T-helper 2 cell treated with Interferon-gamma antibody and Interleukin-4, amounts not matched to agents 5 μg/mL and 100 μg/mL, for 36 hours (primary cell): ENCODE data around the gene MYBPC1.
"Not testable (repeated sequence)": the region's sequence is repeated elsewhere in the genome, so short reads cannot be mapped to it uniquely, and the experiment has no call there.

Experiments
- DNase-seq: peaks from one replicate; pipeline ENCODE4 v3.0.0; 2021; ENCODE audit warnings: low spot score
- H3K27ac Mint-ChIP-seq: one replicate; pipeline ENCODE4 v1.8.0; 2021; ENCODE audit warnings: mild to moderate bottlenecking, mixed read lengths
- H3K27me3 Mint-ChIP-seq: one replicate; pipeline ENCODE4 v1.8.0; 2021; ENCODE audit warnings: low read depth, mixed read lengths
- H3K36me3 Mint-ChIP-seq: one replicate; pipeline ENCODE4 v1.8.0; 2021; ENCODE audit warnings: low read depth, mixed read lengths
- H3K4me1 Mint-ChIP-seq: one replicate; pipeline ENCODE4 v1.8.0; 2021; ENCODE audit warnings: low read depth, mixed read lengths
- H3K4me3 Mint-ChIP-seq: one replicate; pipeline ENCODE4 v1.8.0; 2022; ENCODE audit warnings: mild to moderate bottlenecking, moderate library complexity, mixed read lengths
- H3K9me3 Mint-ChIP-seq: one replicate; pipeline ENCODE4 v1.8.0; 2021; ENCODE audit warnings: mixed read lengths

MYBPC1 gene

DNA sequence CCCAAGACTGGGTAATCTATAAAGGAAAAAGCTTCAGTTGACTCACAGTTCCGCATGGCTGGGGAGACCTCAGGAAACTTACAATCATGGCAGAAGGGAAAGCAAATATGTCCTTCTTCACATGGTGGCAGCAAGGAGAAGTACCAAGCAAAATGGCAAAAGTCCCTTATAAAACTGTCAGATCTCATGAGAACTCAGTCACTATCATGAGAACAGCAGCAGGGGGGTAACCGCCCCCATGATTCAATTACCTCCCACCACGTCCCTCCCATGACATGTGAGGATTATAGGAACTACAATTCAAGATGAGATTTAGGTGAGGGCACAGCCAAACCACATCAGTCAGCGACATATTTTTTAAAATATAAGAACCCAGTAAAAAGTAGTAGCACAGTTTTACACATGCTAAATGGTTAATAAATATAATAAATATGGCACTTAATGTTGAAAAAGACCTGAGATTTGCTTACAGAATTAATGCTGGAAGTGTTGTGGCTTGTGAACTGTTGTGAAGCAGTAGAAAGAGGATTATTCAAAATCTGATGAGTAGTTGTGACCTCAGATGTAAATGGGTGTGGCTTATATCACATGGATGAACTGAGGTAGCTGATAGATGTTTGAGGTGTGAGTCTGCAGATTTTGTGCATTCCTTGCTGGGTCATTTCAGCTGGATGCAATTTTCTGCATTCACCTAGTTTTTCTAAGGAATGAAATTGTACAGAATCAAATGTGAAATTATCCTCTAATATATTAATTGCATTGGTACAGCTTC lies 55.8 kb downstream of the MYBPC1 start:
- peaks cover 23% of the 10 kb centered on the region for H3K27me3 Mint-ChIP-seq
- H3K4me1 Mint-ChIP-seq: peaks cover 3% of the 10 kb centered on the region
- DNase-seq: no peak
- H3K36me3 Mint-ChIP-seq: no peaks in the 10 kb centered on the region
- H3K9me3 Mint-ChIP-seq: no peaks in the 10 kb centered on the region
- H3K27ac Mint-ChIP-seq: no peak overlapping the region
- no peak overlapping the region for H3K4me3 Mint-ChIP-seq

DNA sequence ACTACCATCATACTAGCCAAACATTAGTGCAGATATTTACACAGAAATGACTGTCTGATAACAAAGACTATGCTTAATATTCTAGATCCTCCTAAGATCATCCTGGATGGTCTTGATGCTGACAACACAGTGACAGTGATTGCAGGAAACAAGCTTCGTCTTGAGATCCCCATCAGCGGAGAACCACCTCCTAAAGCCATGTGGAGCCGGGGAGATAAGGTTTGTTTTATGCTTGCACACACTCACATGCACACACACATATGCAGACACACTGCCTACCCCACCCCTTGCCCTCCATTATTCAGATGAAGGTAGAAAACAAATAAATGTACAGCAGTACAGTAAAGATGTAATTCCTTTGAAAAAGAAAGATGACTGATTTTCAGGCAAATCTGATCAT lies 58.3 kb downstream of the MYBPC1 start:
- Mint-ChIP-seq H3K27me3 (peaks cover 28% of the 10 kb centered on the region), H3K9me3 (no peaks in the 10 kb centered on the region), H3K36me3 (no peaks in the 10 kb centered on the region), H3K4me1 (no peaks in the 10 kb centered on the region), H3K4me3 (no peak overlapping the region), H3K27ac (no peak overlapping the region)
- DNase-seq: no peak

DNA sequence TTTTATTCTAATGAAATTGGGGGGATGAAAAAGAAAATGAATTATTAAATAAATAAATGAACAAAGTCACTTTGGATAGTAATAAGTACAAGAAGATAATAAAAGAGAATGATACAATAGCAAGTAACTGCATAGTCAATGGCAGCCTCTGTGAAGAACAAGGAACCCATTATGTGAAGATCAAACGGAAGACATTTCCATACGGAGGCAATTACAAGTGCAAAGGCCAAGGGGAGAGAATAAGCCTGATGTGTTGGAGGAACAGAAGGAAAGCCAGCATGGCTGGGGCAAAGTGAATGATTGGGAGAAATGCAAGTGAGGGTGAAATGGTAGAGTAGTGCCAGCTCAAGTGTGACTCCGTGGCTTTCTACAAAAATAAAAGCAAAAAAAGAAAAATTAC lies 58.7 kb downstream of the MYBPC1 start:
- Mint-ChIP-seq H3K9me3 (no peaks in the 10 kb centered on the region), H3K4me1 (no peaks in the 10 kb centered on the region), H3K27me3 (peaks cover 32% of the 10 kb centered on the region), H3K27ac (no peak overlapping the region), H3K36me3 (no peaks in the 10 kb centered on the region), H3K4me3 (no peak overlapping the region)
- DNase-seq: no peak

DNA sequence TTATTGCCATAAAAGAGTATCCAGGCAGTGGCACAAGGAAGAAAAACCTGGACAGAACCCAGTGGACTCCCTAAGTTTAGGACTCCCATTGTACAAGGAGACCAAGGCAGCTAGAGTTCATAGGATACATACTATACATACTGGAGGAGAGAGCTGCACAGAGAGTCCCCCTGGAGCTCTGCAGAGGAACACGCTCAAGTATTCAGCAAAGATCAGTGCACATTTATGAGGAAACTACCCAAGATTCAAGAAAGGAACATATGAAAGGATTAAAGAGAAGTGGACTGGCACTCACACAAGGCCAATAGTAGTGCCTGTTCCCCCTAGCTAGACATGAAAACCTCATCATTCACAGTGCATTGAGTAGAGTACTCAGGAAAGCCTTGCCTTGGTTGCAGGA lies 59.7 kb downstream of the MYBPC1 start:
- no peaks in the 10 kb centered on the region for H3K4me1 Mint-ChIP-seq
- no peaks in the 10 kb centered on the region for H3K9me3 Mint-ChIP-seq
- no peak overlapping the region for H3K4me3 Mint-ChIP-seq
- no peak for DNase-seq
- H3K27me3 Mint-ChIP-seq: peaks cover 32% of the 10 kb centered on the region
- no peaks in the 10 kb centered on the region for H3K36me3 Mint-ChIP-seq
- no peak overlapping the region for H3K27ac Mint-ChIP-seq

DNA sequence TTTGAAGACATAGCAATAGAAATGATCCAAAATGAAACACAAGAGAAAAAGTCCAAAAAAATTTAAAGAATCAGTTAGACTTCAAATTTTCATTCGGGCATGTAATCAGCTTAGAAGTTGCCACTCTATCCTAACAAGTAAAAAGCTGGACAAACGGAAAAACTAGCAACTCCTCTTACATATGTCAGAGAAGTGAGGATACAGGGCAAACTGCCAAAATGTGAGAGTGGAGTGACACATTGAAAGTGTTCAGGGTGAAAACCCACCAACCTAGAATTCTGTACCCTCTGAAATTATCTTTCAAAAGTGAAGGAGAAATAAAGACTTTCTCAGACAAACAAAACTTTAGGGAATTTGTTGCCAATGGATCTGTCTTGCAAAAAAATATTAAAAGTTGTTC lies 60.6 kb downstream of the MYBPC1 start:
- no peaks in the 10 kb centered on the region for H3K9me3 Mint-ChIP-seq
- no peak overlapping the region for H3K4me3 Mint-ChIP-seq
- no peak for DNase-seq
- no peaks in the 10 kb centered on the region for H3K36me3 Mint-ChIP-seq
- no peak overlapping the region for H3K27ac Mint-ChIP-seq
- H3K4me1 Mint-ChIP-seq: no peaks in the 10 kb centered on the region
- peaks cover 37% of the 10 kb centered on the region for H3K27me3 Mint-ChIP-seq

DNA sequence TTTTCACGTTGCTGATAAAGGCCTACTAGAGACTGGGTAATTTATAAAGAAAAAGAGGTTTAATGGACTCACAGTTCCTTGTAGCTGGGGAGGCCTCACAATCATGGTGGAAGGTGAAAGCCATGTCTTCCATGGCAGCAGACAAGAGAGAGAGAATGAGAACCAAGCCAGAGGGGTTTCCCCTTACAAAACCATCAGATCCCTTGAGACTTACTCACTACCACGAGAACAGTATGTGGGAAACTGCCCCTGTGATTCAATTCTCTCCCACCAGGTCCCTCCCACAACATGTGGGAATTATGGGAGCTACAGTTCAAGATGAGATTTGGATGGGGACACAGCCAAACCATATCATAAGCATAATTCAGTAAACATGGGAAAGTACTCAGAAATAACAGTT lies 65.9 kb downstream of the MYBPC1 start:
- H3K4me1 Mint-ChIP-seq, H3K4me3 Mint-ChIP-seq, H3K36me3 Mint-ChIP-seq, DNase-seq, H3K27ac Mint-ChIP-seq, H3K9me3 Mint-ChIP-seq: not testable (repeated sequence)
- H3K27me3 Mint-ChIP-seq: peaks cover 26% of the 10 kb centered on the region

DNA sequence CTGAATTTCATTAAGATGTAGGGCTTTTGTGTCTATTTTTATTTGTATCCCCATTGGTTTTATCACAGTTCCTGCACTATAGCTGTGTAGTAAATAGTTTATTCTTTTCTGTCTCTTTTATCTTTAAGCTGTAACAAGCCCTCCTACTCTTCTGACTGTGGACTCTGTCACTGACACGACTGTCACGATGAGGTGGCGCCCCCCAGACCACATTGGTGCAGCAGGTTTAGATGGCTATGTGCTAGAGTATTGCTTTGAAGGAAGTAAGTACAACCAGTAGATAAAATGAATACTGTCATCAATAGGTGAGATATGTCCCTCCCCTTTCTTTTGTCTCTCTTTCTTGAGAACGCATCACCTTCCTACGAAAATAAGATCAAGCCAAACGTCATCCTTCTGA lies 68.5 kb downstream of the MYBPC1 start:
- Mint-ChIP-seq H3K27me3 (peaks cover 26% of the 10 kb centered on the region), H3K36me3 (no peaks in the 10 kb centered on the region), H3K27ac (no peak overlapping the region), H3K4me3 (no peak overlapping the region), H3K9me3 (no peaks in the 10 kb centered on the region), H3K4me1 (no peaks in the 10 kb centered on the region)
- no peak for DNase-seq

DNA sequence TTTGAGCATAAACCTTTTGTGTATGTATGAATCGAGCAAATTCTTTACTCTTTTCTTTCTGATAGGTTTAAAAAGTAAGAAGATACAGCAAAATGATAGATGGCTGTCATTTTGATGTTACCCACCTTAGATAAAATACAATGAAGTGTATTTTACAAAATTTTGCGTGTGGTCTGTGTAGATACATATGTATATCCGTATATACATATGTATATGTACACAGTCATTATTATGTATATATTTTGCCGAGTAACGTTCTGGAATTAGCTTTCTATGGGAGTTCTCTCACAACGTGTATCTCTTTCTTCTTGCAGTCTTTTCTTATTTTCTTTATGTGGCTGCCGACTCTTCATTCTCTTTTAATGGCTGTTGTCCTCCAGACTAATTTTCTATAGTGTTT lies 70.2 kb downstream of the MYBPC1 start:
- no peaks in the 10 kb centered on the region for H3K36me3 Mint-ChIP-seq
- DNase-seq: no peak
- no peak overlapping the region for H3K4me3 Mint-ChIP-seq
- no peaks in the 10 kb centered on the region for H3K9me3 Mint-ChIP-seq
- no peak overlapping the region for H3K27ac Mint-ChIP-seq
- H3K27me3 Mint-ChIP-seq: peaks cover 22% of the 10 kb centered on the region
- peaks cover 1% of the 10 kb centered on the region for H3K4me1 Mint-ChIP-seq

DNA sequence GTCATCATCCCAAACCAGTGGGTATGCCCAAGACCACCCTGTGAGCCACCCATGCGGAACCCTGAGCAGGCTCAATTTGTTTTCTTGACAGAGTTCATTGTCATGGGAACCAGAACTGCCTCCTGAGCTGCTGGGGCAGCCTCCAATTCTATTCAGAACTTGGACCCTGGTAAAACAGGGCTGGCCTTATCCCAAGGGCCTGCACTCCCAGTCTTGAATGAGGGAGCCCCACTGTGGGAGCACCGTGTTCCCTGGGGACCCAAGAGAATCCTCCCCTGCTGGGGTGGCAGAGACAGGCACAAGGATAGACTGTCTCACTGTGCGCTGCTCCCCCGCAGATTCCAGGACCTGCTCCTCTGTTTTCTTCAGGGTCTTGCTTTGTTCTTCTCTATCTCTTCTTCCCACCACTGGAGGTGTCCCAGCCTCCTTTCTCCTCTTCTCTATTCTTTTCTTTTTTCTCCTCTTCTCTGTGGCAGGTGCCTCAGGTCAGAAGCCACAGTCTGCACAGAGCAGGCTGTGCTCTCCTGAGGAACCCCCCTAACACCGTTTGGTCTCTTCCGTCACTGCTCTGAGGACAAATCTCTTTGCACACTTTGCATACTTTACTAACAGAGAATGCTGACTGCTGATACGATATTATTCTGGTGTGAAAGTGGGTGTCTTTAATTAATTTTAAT lies 71.4 kb downstream of the MYBPC1 start:
- Mint-ChIP-seq H3K36me3 (no peaks in the 10 kb centered on the region), H3K9me3 (no peaks in the 10 kb centered on the region), H3K4me1 (peaks cover 5% of the 10 kb centered on the region), H3K4me3 (no peak overlapping the region), H3K27ac (no peak overlapping the region), H3K27me3 (peaks cover 20% of the 10 kb centered on the region)
- no peak for DNase-seq

DNA sequence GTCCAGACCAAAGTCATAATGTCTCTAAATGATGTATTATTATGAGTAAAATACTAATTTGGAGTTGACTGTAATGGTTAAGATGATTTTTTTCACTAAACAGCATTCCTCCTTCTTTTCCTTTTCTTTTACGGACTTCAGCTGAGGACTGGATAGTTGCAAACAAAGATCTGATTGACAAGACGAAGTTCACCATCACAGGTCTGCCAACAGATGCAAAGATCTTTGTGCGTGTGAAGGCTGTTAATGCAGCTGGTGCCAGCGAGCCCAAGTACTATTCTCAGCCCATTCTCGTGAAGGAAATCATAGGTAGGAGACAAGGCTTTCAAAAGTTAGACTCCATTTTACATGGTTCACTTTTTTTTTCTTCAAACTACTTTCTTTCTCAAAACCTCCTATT lies 72.8 kb downstream of the MYBPC1 start:
- no peak for DNase-seq
- no peaks in the 10 kb centered on the region for H3K36me3 Mint-ChIP-seq
- peaks cover 20% of the 10 kb centered on the region for H3K27me3 Mint-ChIP-seq
- no peaks in the 10 kb centered on the region for H3K9me3 Mint-ChIP-seq
- no peak overlapping the region for H3K4me3 Mint-ChIP-seq
- H3K27ac Mint-ChIP-seq: no peak overlapping the region
- peaks cover 15% of the 10 kb centered on the region for H3K4me1 Mint-ChIP-seq

DNA sequence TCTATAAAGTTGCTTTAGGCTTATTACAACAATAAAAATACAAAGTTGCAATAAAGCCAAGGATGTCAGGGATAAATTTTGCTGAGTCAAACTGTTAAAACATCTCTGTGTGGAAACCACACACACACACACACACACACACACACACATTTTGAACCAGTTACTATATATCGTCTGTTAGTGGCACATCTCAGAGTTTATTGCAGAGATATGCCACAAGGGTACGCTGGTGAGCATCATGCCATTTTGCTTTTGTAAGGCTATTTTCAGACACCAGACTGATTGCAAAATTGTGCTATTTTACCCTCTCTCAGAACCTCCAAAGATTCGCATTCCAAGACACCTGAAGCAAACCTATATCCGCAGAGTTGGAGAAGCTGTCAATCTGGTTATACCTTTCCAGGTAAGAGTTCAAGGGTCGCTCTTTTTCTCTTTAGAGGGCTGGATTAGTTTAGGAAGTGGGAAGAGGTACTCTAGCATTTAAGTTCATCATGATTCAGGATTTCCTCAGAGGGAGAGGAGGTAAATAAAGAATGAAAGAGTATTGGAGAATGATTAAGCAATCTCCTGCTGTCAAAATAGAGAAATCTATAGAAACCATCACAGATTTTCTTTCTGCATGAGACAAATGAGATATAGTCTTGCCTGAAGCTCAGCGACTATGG lies 75.4 kb downstream of the MYBPC1 start:
- Mint-ChIP-seq H3K27ac (no peak overlapping the region), H3K9me3 (no peaks in the 10 kb centered on the region), H3K4me3 (no peak overlapping the region), H3K4me1 (peaks cover 15% of the 10 kb centered on the region), H3K36me3 (no peaks in the 10 kb centered on the region), H3K27me3 (peaks cover 15% of the 10 kb centered on the region)
- DNase-seq: peak; percentile 12

DNA sequence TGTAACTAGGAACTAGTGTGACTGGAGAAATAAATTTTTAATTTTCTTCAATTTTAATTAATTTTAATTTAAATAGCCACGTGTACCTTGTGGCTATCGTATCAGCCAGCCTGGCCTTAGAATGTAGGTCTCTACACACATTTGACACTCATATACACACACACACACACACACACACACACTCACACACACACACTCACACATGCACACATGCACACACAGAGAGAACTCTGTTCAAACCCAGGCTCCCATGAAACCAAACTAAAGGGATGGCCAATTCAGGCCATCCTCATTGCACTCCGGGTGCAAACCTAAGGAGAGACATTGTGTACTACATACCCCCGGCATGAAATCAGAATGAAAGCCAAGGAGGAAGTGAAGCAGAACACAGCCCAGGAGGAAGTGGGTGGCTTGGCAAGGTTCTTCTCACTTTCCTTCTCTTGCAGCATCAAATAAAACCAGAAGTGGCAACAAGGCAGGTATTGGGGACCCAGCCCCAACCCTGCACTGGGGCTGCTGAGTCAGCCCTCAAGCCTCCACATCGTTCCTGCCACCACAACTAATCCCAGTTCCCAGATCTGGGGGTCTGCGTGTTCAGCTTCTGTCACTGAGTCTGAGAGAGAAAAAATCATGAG lies 76.5 kb downstream of the MYBPC1 start:
- peak overlapping the region; percentile 61 for H3K4me3 Mint-ChIP-seq
- no peaks in the 10 kb centered on the region for H3K36me3 Mint-ChIP-seq
- H3K9me3 Mint-ChIP-seq: no peaks in the 10 kb centered on the region
- peaks cover 12% of the 10 kb centered on the region for H3K27me3 Mint-ChIP-seq
- peak overlapping the region; percentile 55 for H3K27ac Mint-ChIP-seq
- peak; percentile 11 for DNase-seq
- H3K4me1 Mint-ChIP-seq: peaks cover 15% of the 10 kb centered on the region

DNA sequence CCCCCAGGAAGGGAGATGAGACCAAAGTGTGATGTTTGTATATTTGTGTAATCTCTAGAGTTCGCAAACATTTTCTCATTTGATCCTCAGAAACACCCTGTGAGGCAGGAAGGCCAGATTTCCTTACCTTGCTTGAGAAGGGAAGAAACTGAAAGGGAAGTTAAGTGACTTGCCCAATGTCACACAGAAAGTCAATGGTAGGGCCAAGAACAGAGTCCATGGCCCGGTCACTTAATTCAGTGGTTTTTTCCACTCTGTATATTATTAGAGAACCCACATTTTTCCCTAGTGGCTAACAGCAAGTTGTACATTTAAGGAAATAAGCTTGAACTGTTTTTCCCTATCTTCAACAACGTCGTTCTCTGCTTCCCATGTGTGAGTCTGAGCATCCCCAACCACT lies 77.1 kb downstream of the MYBPC1 start:
- DNase-seq: no peak
- no peaks in the 10 kb centered on the region for H3K36me3 Mint-ChIP-seq
- H3K27ac Mint-ChIP-seq: peak overlapping the region; percentile 55
- peaks cover 9% of the 10 kb centered on the region for H3K27me3 Mint-ChIP-seq
- peaks cover 15% of the 10 kb centered on the region for H3K4me1 Mint-ChIP-seq
- peak overlapping the region; percentile 61 for H3K4me3 Mint-ChIP-seq
- no peaks in the 10 kb centered on the region for H3K9me3 Mint-ChIP-seq

DNA sequence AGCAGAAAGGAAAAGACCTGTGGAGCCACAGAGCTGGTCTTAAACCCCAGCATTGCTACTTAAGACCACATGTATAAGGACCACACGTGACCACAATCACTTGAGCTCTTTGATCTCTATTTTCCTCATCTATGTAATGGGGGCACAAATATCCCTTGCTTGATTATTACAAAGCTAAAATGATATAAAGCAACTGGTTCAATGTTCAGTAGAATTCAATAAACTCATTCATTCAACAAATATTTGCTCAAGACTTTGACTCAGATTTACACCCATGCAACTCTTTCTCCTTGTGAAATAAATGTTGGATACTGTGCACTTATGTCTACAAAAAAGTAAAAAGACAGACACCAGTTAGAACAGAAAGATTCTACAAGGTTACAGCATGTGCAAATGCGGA lies 80.8 kb downstream of the MYBPC1 start:
- no peaks in the 10 kb centered on the region for H3K9me3 Mint-ChIP-seq
- H3K27me3 Mint-ChIP-seq: peaks cover 23% of the 10 kb centered on the region
- no peaks in the 10 kb centered on the region for H3K36me3 Mint-ChIP-seq
- no peak overlapping the region for H3K27ac Mint-ChIP-seq
- H3K4me1 Mint-ChIP-seq: peaks cover 10% of the 10 kb centered on the region
- no peak overlapping the region for H3K4me3 Mint-ChIP-seq
- DNase-seq: no peak
